GM21526 (cell line): ENCODE results near the gene TEKT4.
"Not testable (repeated sequence)": the region's sequence is repeated elsewhere in the genome, so short reads cannot be mapped to it uniquely, and the experiment has no call there.

Experiments
- ATAC-seq: cut with Tn5 transposase; IDR thresholded peaks from one replicate; pipeline ENCODE4 v1.9.1; 2021; ENCODE audit warnings: moderate library complexity; ENCODE audit not compliant: unreplicated experiment, low FRiP score

Gene TEKT4

GRCh38 chr2:94871226-94872087, at the start of gene TEKT4:
Gene TEKT4, plus strand, starts transcription at chr2:94871430. Its CDS starts 150 bp downstream, at chr2:94871580.
- no peak for ATAC-seq

- not testable (repeated sequence) for ATAC-seq
These were observed 32.0 kb upstream of the TEKT4 start for GRCh38 chr2:94839224-94839623.

- ATAC-seq = not testable (repeated sequence)
These were observed 14.4 kb upstream of the TEKT4 start for GRCh38 chr2:94856856-94857255.

- ATAC-seq = not testable (repeated sequence)
These were observed 13.7 kb upstream of the TEKT4 start for GRCh38 chr2:94857367-94858162.

- ATAC-seq = not testable (repeated sequence)
These were observed 12.9 kb upstream of the TEKT4 start for GRCh38 chr2:94858163-94858888.

GRCh38 chr2:94861308-94862152, 9.7 kb upstream of the TEKT4 start:
- ATAC-seq = no peak

GRCh38 chr2:94862903-94863302, 8.3 kb upstream of the TEKT4 start:
- ATAC-seq = not testable (repeated sequence)

- ATAC-seq = no peak
These were observed 2.1 kb upstream of the TEKT4 start for GRCh38 chr2:94869131-94869530.

GRCh38 chr2:94869552-94870439, 1.4 kb upstream of the TEKT4 start:
- no peak for ATAC-seq

- no peak for ATAC-seq
These were observed 597 bp upstream of the TEKT4 start for GRCh38 chr2:94870440-94871225.

GRCh38 chr2:94872088-94872618, 923 bp downstream of the TEKT4 start:
- ATAC-seq = no peak

GRCh38 chr2:94872676-94873361, 1.6 kb downstream of the TEKT4 start:
- ATAC-seq = no peak

GRCh38 chr2:94873362-94874276, 2.4 kb downstream of the TEKT4 start:
- no peak for ATAC-seq

- ATAC-seq = peak; percentile 87
These were observed 3.2 kb downstream of the TEKT4 start for GRCh38 chr2:94874277-94874997.

GRCh38 chr2:94875064-94875819, 4.0 kb downstream of the TEKT4 start:
- no peak for ATAC-seq
